Endothelial cell of umbilical vein (primary cell): Measurements from ENCODE around the gene TAF1A. TPM values are rescaled to one million over a fixed set of nuclear protein-coding genes. Genes with fewer than 3 reads are reported as not detected.

Source experiments
- BruUV-seq: library from RNA; stranded (reverse); fragments of 400-500 nt; replicated peaks from 2 replicates; lab custom pipeline; 2021; lab: Mats Ljungman, UMichigan
- CTCF ChIA-PET: fragments of 300-600, 350-600 bp; sonication (Branson Sonifier 250); formaldehyde crosslinking; loops from one replicate; lab custom pipeline; 2021; ENCODE audit warnings: antibody characterized with exemption, inconsistent platforms; lab: Charles Lee
- POLR2A ChIA-PET: fragments of 300-600, 350-600 bp; sonication (Branson Sonifier 250); formaldehyde crosslinking; loops from one replicate; lab custom pipeline; 2021; ENCODE audit warnings: antibody characterized with exemption, inconsistent platforms; lab: Charles Lee
- DNase-seq: peaks from one replicate; pipeline ENCODE4 v3.0.0-alpha.2; 2011; ENCODE audit warnings: low read depth, low spot score
- FAIRE-seq: peaks from 2 replicates; lab custom pipeline; 2011; peaks lifted over from hg19 to GRCh38; lab: Jason Lieb, UNC
- H2AFZ ChIP-seq: 2 replicates; pipeline ENCODE4 v1.6.0; 2012; ENCODE audit warnings: low read depth, low read length, control low read depth, inconsistent platforms
- H3K27ac ChIP-seq: 2 replicates; pipeline ENCODE4 v1.5.1; 2011; ENCODE audit warnings: low read depth, mild to moderate bottlenecking, control low read depth, low read length, moderate library complexity; ENCODE audit not compliant: insufficient read depth
- H3K27me3 ChIP-seq, 2 experiments: 2 replicates each; pipeline versions ENCODE4 v1.6.0 to v1.6.1; 2011; ENCODE audit warnings: low read length in 2 of 2, mixed read lengths in 1 of 2; ENCODE audit not compliant: control insufficient read depth in 2 of 2, insufficient read depth in 2 of 2
- H3K36me3 ChIP-seq, 2 experiments: 2 replicates in 1 of 2; 3 replicates in 1 of 2; pipeline ENCODE4 v1.5.1; 2011; ENCODE audit warnings: low read length in 2 of 2, mild to moderate bottlenecking in 1 of 2, moderate library complexity in 1 of 2; ENCODE audit not compliant: control insufficient read depth in 2 of 2, insufficient read depth in 2 of 2; ENCODE audit errors: extremely low read depth in 1 of 2
- H3K4me1 ChIP-seq: 3 replicates; pipeline ENCODE4 v1.5.1; 2011; ENCODE audit warnings: mild to moderate bottlenecking, low read length; ENCODE audit not compliant: control insufficient read depth, insufficient read depth; ENCODE audit errors: extremely low read depth
- H3K4me2 ChIP-seq: 2 replicates; pipeline ENCODE4 v1.6.1; 2011; ENCODE audit warnings: low read length, control low read depth, mixed read lengths; ENCODE audit not compliant: insufficient read depth
- H3K4me3 ChIP-seq, 3 experiments: fragments of 200-600 bp in 1 of 3; sonication (generic), shearing (Covaris generic) in 1 of 3; replicated peaks in 1 of 3; 2 replicates each; pipeline ENCODE4 v1.5.1; 2011 to 2016; ENCODE audit warnings: control low read depth in 3 of 3, low read length in 3 of 3, mild to moderate bottlenecking in 2 of 3, inconsistent platforms in 1 of 3, low read depth in 1 of 3, moderate library complexity in 1 of 3; ENCODE audit not compliant: insufficient read depth in 1 of 3
- H3K79me2 ChIP-seq: 2 replicates; pipeline ENCODE4 v1.6.0; 2012; ENCODE audit warnings: low read length, inconsistent platforms; ENCODE audit not compliant: control insufficient read depth, insufficient read depth
- H3K9ac ChIP-seq: replicated peaks from 2 replicates; pipeline ENCODE3; 2011; ENCODE audit warnings: low read length, control low read depth; ENCODE audit not compliant: insufficient read depth; ENCODE audit errors: extremely low read depth
- H3K9me1 ChIP-seq: replicated peaks from 3 replicates; pipeline ENCODE4 v1.6.0; 2011; ENCODE audit warnings: mild to moderate bottlenecking, low read length; ENCODE audit not compliant: control insufficient read depth, insufficient read depth; ENCODE audit errors: extremely low read depth
- H3K9me3 ChIP-seq: replicated peaks from 2 replicates; pipeline ENCODE4 v1.5.1; 2012; ENCODE audit warnings: low read length, inconsistent platforms; ENCODE audit not compliant: control insufficient read depth, insufficient read depth
- H4K20me1 ChIP-seq: replicated peaks from 2 replicates; pipeline ENCODE3; 2011; ENCODE audit warnings: mild to moderate bottlenecking, low read length; ENCODE audit not compliant: control insufficient read depth, insufficient read depth; ENCODE audit errors: extremely low read depth
- EZH2 ChIP-seq: IDR thresholded peaks from 2 replicates; pipeline ENCODE4 v1.6.1; 2012; ENCODE audit warnings: borderline replicate concordance, low read depth, mild to moderate bottlenecking, moderate library complexity, low read length, inconsistent platforms; ENCODE audit not compliant: severe bottlenecking
- FOS ChIP-seq: IDR thresholded peaks from 2 replicates; pipeline ENCODE4 v1.6.1; 2011; ENCODE audit warnings: mild to moderate bottlenecking, low read length, moderate library complexity, borderline replicate concordance; ENCODE audit not compliant: insufficient read depth
- GATA2 ChIP-seq: IDR thresholded peaks from 2 replicates; pipeline ENCODE4 v1.7.0; 2011; ENCODE audit warnings: low read depth, mild to moderate bottlenecking, moderate library complexity, mixed read lengths, low read length; ENCODE audit not compliant: insufficient read length, insufficient read depth
- JUN ChIP-seq: IDR thresholded peaks from 2 replicates; pipeline ENCODE4 v1.6.1; 2011; ENCODE audit warnings: borderline replicate concordance, low read depth; ENCODE audit not compliant: insufficient read length, insufficient read depth
- MYC ChIP-seq: IDR thresholded peaks from one replicate; pipeline ENCODE4 v1.6.1; 2011; ENCODE audit warnings: mild to moderate bottlenecking, low read depth, low read length
- POLR2A ChIP-seq: IDR thresholded peaks from 2 replicates; pipeline ENCODE4 v1.6.1; 2012; ENCODE audit warnings: low read depth, mild to moderate bottlenecking, control low read depth, low read length
- POLR2AphosphoS5 ChIP-seq: IDR thresholded peaks from 2 replicates; pipeline ENCODE4 v1.6.1; 2012; ENCODE audit warnings: low read depth, mild to moderate bottlenecking, control low read depth, low read length, moderate library complexity; ENCODE audit not compliant: insufficient read depth
- dilution Hi-C: fragments of 300-500 bp; cut with MboI; formaldehyde crosslinking; loops from one replicate; pipeline ENCODE4 v1.15.0; 2019; ENCODE audit warnings: low sequenced_read_pairs; ENCODE audit not compliant: extremely low pct_ligation_motif_present
- intact Hi-C: fragments of 100-400 bp; cut with micrococcal nuclease; formaldehyde crosslinking; loops from one replicate; pipeline ENCODE4 v1.10.0; 2022
- polyA plus RNA-seq, 4 experiments: library from polyadenylated mRNA; depleted of rRNA in 3 of 4; stranded (reverse) in 3 of 4; unstranded in 1 of 4; fragments of >200 nt; gene quantifications; 2 replicates each; pipeline versions ENCODE4 v1.2.1 to v1.2.3, GENCODE V29; 2011 to 2012; ENCODE audit warnings: missing spikeins in 1 of 4
- total RNA-seq: library from RNA; stranded (reverse); gene quantifications from 2 replicates; pipeline ENCODE4 v1.2.3, GENCODE V29; 2021
- TF ChIP-seq, protein P1 (sequence below), 2 donors: IDR thresholded peaks; 1 replicate in 1 of 2; 2 replicates in 1 of 2; pipeline ENCODE4 v1.5.1; 2011; ENCODE audit warnings: low read length in 2 of 2, mild to moderate bottlenecking in 2 of 2, moderate library complexity in 2 of 2, control low read depth in 1 of 2, inconsistent platforms in 1 of 2, low read depth in 1 of 2; ENCODE audit not compliant: insufficient read depth in 1 of 2; ENCODE audit errors: extremely low read depth in 1 of 2
- TF ChIP-seq, protein P2 (sequence below): IDR thresholded peaks from 2 replicates; pipeline ENCODE4 v1.6.1; 2011; ENCODE audit not compliant: insufficient read depth, insufficient read length

The TAF1A gene
- total and polyA plus RNA-seq, 2 donors (not counting 3 experiments of a cell fraction or from before 2014, with no cell fraction given): 1.3 to 5.3 TPM

DNA sequence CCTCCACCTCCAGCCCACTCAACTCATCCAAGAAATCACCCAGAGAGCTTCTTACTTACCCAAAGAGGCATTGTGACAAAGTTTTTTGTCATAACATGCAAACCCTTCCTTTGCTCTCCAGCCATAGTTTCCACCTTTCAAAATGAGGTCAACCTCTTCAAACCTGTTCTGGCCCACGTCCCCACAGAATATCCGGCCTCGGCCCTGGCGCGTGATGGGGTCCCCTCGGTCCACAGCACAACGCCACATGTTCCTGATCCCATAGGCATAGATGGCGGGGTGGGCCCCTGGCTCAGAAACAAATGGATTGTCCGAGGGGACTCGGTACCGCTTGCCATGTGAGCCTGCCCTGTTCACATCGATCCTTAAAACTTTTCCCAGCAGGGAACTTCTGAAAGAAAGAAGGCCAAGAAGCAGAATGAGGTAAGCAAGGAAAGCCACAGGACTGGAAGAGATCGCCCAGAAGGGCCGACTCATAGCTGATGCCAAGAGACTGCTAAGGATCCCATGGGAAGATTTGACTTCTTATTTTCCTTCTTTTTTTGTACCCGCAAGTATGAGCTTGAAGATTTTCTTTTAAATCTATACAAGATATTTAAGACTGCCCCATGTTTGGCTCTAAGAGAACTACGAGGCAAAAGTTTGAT, 49.7 kb downstream of the TAF1A start:
- H3K9ac ChIP-seq: no peak overlapping the region
- H3K79me2 ChIP-seq: no peaks in the 10 kb centered on the region
- no peaks in the 10 kb centered on the region for H3K36me3 ChIP-seq
- no peak overlapping the region for H3K4me2 ChIP-seq
- no peak overlapping the region for H2AFZ ChIP-seq
- no peak overlapping the region for H3K27ac ChIP-seq
- BruUV-seq: no TSS peak
- no peaks in the 10 kb centered on the region for H4K20me1 ChIP-seq
- ChIA-PET CTCF (interaction anchor here (1.0 kb wide), 1 partner anchor 94 kb away, joined by 3 read pairs; no protein-coding TSS in a partner anchor), POLR2A (no interaction called here)
- DNase-seq (no peak), FAIRE-seq (no peak)
- no peaks in the 10 kb centered on the region for H3K9me1 ChIP-seq
- TF ChIP-seq POLR2A: no peak
- TF ChIP-seq EZH2: no peak
- no peak for TF ChIP-seq JUN
- no peak for TF ChIP-seq POLR2AphosphoS5
- no peak for TF ChIP-seq GATA2
- TF ChIP-seq MYC: no peak
- TF ChIP-seq, protein P1, sequence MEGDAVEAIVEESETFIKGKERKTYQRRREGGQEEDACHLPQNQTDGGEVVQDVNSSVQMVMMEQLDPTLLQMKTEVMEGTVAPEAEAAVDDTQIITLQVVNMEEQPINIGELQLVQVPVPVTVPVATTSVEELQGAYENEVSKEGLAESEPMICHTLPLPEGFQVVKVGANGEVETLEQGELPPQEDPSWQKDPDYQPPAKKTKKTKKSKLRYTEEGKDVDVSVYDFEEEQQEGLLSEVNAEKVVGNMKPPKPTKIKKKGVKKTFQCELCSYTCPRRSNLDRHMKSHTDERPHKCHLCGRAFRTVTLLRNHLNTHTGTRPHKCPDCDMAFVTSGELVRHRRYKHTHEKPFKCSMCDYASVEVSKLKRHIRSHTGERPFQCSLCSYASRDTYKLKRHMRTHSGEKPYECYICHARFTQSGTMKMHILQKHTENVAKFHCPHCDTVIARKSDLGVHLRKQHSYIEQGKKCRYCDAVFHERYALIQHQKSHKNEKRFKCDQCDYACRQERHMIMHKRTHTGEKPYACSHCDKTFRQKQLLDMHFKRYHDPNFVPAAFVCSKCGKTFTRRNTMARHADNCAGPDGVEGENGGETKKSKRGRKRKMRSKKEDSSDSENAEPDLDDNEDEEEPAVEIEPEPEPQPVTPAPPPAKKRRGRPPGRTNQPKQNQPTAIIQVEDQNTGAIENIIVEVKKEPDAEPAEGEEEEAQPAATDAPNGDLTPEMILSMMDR (IDR thresholded peaks at IDR 0.05; ENCODE audit: extremely low read depth in 1 of 2, insufficient read depth in 1 of 2, low read depth in 1 of 2, low read length in 2 of 2): no peak
- TF ChIP-seq, protein P2, sequence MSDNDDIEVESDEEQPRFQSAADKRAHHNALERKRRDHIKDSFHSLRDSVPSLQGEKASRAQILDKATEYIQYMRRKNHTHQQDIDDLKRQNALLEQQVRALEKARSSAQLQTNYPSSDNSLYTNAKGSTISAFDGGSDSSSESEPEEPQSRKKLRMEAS: no peak
- no peak for TF ChIP-seq FOS
- no peak overlapping the region for H3K4me3 ChIP-seq
- intact Hi-C loops: no loop called here
- dilution Hi-C loops: no loop called here
- H3K27me3 ChIP-seq: no peaks in the 10 kb centered on the region
- H3K9me3 ChIP-seq: no peaks in the 10 kb centered on the region
- no peaks in the 10 kb centered on the region for H3K4me1 ChIP-seq
